Stimulated activated naive CD8-positive, alpha-beta T cell treated with anti-CD3 and anti-CD28 coated beads, Interleukin-15, amount 100 ng/mL, for 72 hours (primary cell): Measurements from ENCODE around the gene NUTM2E.
"Not testable (repeated sequence)": the region's sequence is repeated elsewhere in the genome, so short reads cannot be mapped to it uniquely, and the experiment has no call there.

Source experiments
- ATAC-seq: fragments of 150-1000 bp; cut with Tn5 transposase; 2 replicates; pipeline ENCODE4 v1.10.0; 2021; ENCODE audit warnings: mild to moderate bottlenecking, moderate library complexity
- DNase-seq, 2 donors: peaks; one replicate each; pipeline ENCODE4 v3.0.0; 2021 to 2022
- H3K27ac Mint-ChIP-seq, 2 donors: one replicate each; pipeline ENCODE4 v1.8.0; 2022; ENCODE audit warnings: mild to moderate bottlenecking in 2 of 2, mixed read lengths in 2 of 2, moderate library complexity in 2 of 2
- H3K27me3 Mint-ChIP-seq: one replicate; pipeline ENCODE4 v1.8.0; 2022; ENCODE audit warnings: mixed read lengths
- H3K4me1 Mint-ChIP-seq: one replicate; pipeline ENCODE4 v1.8.0; 2022; ENCODE audit warnings: mild to moderate bottlenecking, mixed read lengths
- H3K4me3 Mint-ChIP-seq, 2 donors: one replicate each; pipeline ENCODE4 v1.8.0; 2022; ENCODE audit warnings: mild to moderate bottlenecking in 2 of 2, mixed read lengths in 2 of 2, moderate library complexity in 1 of 2
- H3K9me3 Mint-ChIP-seq, 2 donors: one replicate each; pipeline ENCODE4 v1.8.0; 2022; ENCODE audit warnings: mixed read lengths in 2 of 2

NUTM2E gene

GRCh38 chr10:79833833-79834232 is 7.3 kb downstream of the NUTM2E start:
- DNase-seq, H3K27ac Mint-ChIP-seq, H3K9me3 Mint-ChIP-seq, H3K27me3 Mint-ChIP-seq, ATAC-seq, H3K4me3 Mint-ChIP-seq, H3K4me1 Mint-ChIP-seq: not testable (repeated sequence)

- not testable (repeated sequence) for DNase-seq, H3K4me3 Mint-ChIP-seq, H3K27ac Mint-ChIP-seq, H3K4me1 Mint-ChIP-seq, H3K9me3 Mint-ChIP-seq, ATAC-seq, H3K27me3 Mint-ChIP-seq
These were observed 9.4 kb downstream of the NUTM2E start for GRCh38 chr10:79835891-79836290.

- not testable (repeated sequence) for H3K4me1 Mint-ChIP-seq, H3K27me3 Mint-ChIP-seq, H3K27ac Mint-ChIP-seq, DNase-seq, ATAC-seq, H3K9me3 Mint-ChIP-seq, H3K4me3 Mint-ChIP-seq
These were observed 10.4 kb downstream of the NUTM2E start for GRCh38 chr10:79836891-79837290.

- not testable (repeated sequence) for H3K27ac Mint-ChIP-seq, H3K27me3 Mint-ChIP-seq, H3K4me3 Mint-ChIP-seq, ATAC-seq, DNase-seq, H3K4me1 Mint-ChIP-seq, H3K9me3 Mint-ChIP-seq
These were observed 11.9 kb downstream of the NUTM2E start for GRCh38 chr10:79838441-79838840.

- not testable (repeated sequence) for H3K4me1 Mint-ChIP-seq, H3K27ac Mint-ChIP-seq, ATAC-seq, DNase-seq, H3K27me3 Mint-ChIP-seq, H3K4me3 Mint-ChIP-seq, H3K9me3 Mint-ChIP-seq
These were observed 26.8 kb downstream of the NUTM2E start for GRCh38 chr10:79853191-79853854.

- not testable (repeated sequence) for H3K4me1 Mint-ChIP-seq, H3K27me3 Mint-ChIP-seq, H3K27ac Mint-ChIP-seq, DNase-seq, H3K4me3 Mint-ChIP-seq, H3K9me3 Mint-ChIP-seq
- peak; percentile 39 for ATAC-seq
These were observed 35.7 kb downstream of the NUTM2E start for GRCh38 chr10:79862269-79862668.

- not testable (repeated sequence) for DNase-seq, H3K4me3 Mint-ChIP-seq, H3K27me3 Mint-ChIP-seq, H3K27ac Mint-ChIP-seq, H3K4me1 Mint-ChIP-seq, ATAC-seq, H3K9me3 Mint-ChIP-seq
These were observed 36.3 kb downstream of the NUTM2E start for GRCh38 chr10:79862803-79863202.

- not testable (repeated sequence) for H3K27me3 Mint-ChIP-seq, H3K27ac Mint-ChIP-seq, H3K4me3 Mint-ChIP-seq, H3K4me1 Mint-ChIP-seq, ATAC-seq, DNase-seq, H3K9me3 Mint-ChIP-seq
These were observed 40.5 kb downstream of the NUTM2E start for GRCh38 chr10:79866903-79867551.

GRCh38 chr10:79868023-79868422 is 41.5 kb downstream of the NUTM2E start:
- H3K4me1 Mint-ChIP-seq, ATAC-seq, H3K4me3 Mint-ChIP-seq, H3K9me3 Mint-ChIP-seq, H3K27ac Mint-ChIP-seq, H3K27me3 Mint-ChIP-seq, DNase-seq: not testable (repeated sequence)

- not testable (repeated sequence) for H3K27ac Mint-ChIP-seq, H3K4me3 Mint-ChIP-seq, H3K4me1 Mint-ChIP-seq, H3K9me3 Mint-ChIP-seq, H3K27me3 Mint-ChIP-seq
- peak; percentile 67 for ATAC-seq
- DNase-seq = peak in 1 of 2 donors; percentile 12
These were observed 43.0 kb downstream of the NUTM2E start for GRCh38 chr10:79869439-79870097.

GRCh38 chr10:79871729-79872128 is 45.2 kb downstream of the NUTM2E start:
- not testable (repeated sequence) for ATAC-seq, H3K9me3 Mint-ChIP-seq, H3K4me3 Mint-ChIP-seq, H3K4me1 Mint-ChIP-seq, DNase-seq, H3K27ac Mint-ChIP-seq, H3K27me3 Mint-ChIP-seq
